ENCODE data around the gene RAB11FIP5. TPM values are rescaled to one million over a fixed set of nuclear protein-coding genes. Genes with fewer than 3 reads are reported as not detected.
A peak's percentile ranks its signal among the peaks of the same experiment; 100 is the strongest.

Gene RAB11FIP5
- total RNA-seq, 1 donor from 2014 or later = 25.4 TPM

DNA sequence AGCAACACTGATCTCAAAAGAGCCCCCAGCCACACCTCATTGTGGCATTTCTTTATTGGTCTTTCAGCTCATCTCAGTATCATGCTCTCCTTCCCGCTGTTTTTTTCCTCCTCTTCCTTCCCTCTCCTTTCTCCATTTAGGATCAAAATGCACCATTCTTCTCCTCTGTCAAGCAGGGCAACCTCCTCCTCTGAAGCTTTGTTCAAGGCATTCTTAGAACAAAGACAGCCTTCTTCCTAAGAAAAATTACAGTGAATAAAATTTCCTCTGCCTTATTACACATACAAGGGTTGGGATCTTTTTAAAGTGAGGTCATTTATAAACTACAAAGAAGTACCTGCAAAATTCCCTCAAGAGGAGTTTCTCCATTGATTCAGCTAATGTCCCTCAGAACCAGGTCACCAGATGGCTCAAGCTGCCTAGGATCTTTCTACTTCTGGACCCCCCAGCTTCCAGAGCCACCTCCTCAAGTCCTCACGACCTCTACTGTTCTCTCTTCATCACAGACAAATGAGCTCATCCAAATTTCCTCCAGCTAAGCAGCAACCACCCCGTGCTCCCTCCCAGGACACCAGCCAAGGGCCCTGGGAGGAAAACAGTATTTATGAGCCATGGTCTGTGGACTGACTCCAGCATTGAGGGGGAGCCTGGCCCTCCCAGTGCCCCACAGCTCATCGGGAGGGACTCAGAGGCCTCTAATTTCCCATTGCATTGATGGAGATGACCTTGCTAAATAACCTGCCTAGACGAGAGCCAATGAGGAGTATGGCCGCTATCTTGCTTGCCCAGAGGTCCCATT, 59.2 kb downstream of the RAB11FIP5 start:
- H3K36me3 Mint-ChIP-seq = peaks cover 22% of the 10 kb centered on the region
- H3K4me3 Mint-ChIP-seq = no peak overlapping the region
- no peak for DNase-seq (ENCODE audit: low spot score in 2 of 2, unreplicated experiment in 2 of 2)
- TF ChIP-seq, protein P1, sequence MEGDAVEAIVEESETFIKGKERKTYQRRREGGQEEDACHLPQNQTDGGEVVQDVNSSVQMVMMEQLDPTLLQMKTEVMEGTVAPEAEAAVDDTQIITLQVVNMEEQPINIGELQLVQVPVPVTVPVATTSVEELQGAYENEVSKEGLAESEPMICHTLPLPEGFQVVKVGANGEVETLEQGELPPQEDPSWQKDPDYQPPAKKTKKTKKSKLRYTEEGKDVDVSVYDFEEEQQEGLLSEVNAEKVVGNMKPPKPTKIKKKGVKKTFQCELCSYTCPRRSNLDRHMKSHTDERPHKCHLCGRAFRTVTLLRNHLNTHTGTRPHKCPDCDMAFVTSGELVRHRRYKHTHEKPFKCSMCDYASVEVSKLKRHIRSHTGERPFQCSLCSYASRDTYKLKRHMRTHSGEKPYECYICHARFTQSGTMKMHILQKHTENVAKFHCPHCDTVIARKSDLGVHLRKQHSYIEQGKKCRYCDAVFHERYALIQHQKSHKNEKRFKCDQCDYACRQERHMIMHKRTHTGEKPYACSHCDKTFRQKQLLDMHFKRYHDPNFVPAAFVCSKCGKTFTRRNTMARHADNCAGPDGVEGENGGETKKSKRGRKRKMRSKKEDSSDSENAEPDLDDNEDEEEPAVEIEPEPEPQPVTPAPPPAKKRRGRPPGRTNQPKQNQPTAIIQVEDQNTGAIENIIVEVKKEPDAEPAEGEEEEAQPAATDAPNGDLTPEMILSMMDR (IDR thresholded peaks at IDR 0.05; ENCODE audit: unreplicated experiment) = no peak
- H3K27me3 Mint-ChIP-seq (ENCODE audit: low read depth) = no peaks in the 10 kb centered on the region
- peaks cover 10% of the 10 kb centered on the region for H3K4me1 Mint-ChIP-seq
- H3K27ac Mint-ChIP-seq = no peak overlapping the region
- H3K9me3 Mint-ChIP-seq = peaks cover 9% of the 10 kb centered on the region

DNA sequence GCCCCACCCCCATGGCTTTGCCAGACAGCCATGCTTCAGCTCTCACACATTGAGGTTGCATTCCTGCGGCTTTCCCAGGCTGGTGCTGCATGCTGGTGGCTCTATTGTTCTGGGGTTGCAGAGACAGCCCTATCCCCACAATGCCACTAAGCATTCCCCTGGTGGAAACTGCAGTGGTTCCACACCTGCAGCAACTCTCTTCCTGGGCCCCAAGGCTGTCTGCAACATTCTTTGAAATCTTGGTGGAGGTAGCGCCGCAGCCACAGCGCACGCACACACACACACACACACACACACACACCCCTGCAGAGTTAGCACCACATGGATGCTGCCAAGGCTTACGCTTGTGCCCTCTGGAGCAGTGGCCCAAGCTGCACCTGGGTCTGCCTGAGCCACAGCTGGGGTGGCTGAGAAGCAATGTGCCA, 62.6 kb downstream of the RAB11FIP5 start:
- Mint-ChIP-seq H3K27ac (no peak overlapping the region), H3K4me1 (peaks cover 10% of the 10 kb centered on the region), H3K27me3 (ENCODE audit: low read depth) (no peaks in the 10 kb centered on the region), H3K9me3 (peaks cover 4% of the 10 kb centered on the region), H3K36me3 (peaks cover 4% of the 10 kb centered on the region), H3K4me3 (no peak overlapping the region)
- TF ChIP-seq, protein P1 (IDR thresholded peaks at IDR 0.05; ENCODE audit: unreplicated experiment) = no peak
- no peak for DNase-seq (ENCODE audit: low spot score in 2 of 2, unreplicated experiment in 2 of 2)

DNA sequence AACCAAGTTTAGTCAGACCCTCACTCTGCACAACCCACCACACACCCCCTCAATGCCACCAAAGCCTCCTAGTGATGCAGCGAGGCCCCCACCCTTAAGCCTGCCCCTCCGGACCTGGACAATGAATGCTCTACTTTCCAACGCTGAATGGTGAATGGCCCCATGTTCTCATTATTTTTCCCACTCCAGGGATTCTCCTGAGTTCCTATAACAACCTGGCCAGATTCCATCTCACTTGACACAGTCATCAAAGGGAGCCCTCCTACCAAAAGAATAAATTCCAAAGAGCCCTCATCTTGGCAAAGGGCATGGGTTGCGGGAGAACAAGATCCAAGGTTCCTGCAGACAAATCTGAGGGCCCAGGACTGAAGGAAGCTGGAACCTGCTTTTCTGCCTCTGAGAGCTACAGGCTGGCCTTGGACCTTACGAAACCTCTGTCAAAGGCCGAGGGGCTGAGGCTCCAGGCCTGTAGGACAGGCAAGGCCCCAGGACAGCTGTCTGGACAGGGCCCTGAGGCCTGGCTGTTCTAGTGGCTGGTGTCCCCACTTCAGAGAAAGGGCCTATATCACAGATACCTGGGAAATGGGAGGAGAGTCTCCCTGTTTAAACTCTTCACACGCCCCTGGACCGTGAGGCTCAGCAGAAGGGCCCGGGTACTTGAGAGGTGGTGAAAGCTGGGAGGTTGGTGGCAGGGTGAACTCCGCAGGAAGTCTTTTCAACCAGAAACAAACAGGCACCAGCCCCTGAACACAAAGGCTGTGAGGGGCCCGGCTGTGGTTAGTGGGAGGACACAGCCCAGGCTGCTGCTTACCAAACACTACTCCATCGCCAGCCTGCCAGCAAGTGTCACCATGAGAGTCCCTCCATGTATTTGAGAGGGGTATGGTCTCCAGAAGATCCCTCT, 68.6 kb downstream of the RAB11FIP5 start:
- TF ChIP-seq, protein P1 (IDR thresholded peaks at IDR 0.05; ENCODE audit: unreplicated experiment) = no peak
- Mint-ChIP-seq H3K27ac (peak overlapping the region; percentile 15), H3K9me3 (peaks cover 4% of the 10 kb centered on the region), H3K4me1 (peaks cover 6% of the 10 kb centered on the region), H3K27me3 (ENCODE audit: low read depth) (no peaks in the 10 kb centered on the region), H3K36me3 (no peaks in the 10 kb centered on the region), H3K4me3 (no peak overlapping the region)
- no peak for DNase-seq (ENCODE audit: low spot score in 2 of 2, unreplicated experiment in 2 of 2)

DNA sequence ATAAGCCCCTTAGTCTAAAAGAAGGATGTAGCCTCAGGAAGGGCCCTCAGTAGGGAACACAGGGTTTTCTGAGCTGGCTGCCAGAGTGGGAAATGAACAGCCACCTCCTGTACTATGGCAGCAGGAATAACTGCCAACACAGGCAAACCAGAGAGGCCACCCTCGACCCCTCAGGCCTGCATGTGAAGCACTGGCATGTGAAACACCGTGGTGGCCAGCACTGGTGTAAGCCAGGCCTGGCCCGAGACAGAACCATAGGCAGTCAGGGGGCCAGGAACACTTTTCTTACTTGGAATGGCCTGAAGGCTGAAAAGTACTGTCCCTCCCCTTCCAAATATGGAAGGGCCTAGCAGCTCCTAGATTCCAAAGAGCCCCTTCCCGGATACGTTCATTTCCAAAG, 69.5 kb downstream of the RAB11FIP5 start:
- no peak for DNase-seq (ENCODE audit: low spot score in 2 of 2, unreplicated experiment in 2 of 2)
- H3K36me3 Mint-ChIP-seq = no peaks in the 10 kb centered on the region
- H3K27ac Mint-ChIP-seq = no peak overlapping the region
- TF ChIP-seq, protein P1 (IDR thresholded peaks at IDR 0.05; ENCODE audit: unreplicated experiment) = no peak
- peaks cover 4% of the 10 kb centered on the region for H3K9me3 Mint-ChIP-seq
- no peaks in the 10 kb centered on the region for H3K27me3 Mint-ChIP-seq (ENCODE audit: low read depth)
- H3K4me1 Mint-ChIP-seq = peaks cover 6% of the 10 kb centered on the region
- no peak overlapping the region for H3K4me3 Mint-ChIP-seq

DNA sequence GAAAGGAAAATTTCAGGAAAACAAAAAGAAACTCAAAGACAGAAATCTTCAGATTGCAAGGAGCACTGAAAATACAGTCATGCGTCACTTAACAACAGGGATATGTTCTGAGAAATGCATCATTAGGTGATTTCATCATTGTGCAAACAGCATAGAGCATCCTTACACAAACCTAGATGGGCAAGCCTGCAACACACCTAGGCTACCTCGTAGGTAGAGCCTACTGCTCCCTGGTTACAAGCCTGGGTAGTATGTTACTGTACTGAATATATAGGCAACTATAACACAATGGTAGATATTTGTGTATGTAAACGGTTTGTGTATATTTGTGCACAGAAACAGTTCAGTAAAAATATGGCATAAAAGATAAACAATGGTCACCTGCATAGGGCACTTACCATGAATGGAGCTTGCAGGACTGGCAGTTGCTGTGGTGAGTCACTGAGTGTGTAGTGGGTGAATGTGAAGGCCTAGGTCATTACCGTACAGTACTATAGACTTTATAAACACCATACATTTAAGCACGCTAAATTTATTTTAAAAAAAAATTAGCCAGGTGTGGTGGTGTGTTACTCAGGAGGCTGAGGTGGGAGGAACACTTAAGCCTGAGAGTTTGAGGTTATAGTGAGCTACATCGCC, 74.7 kb downstream of the RAB11FIP5 start:
- no peak for DNase-seq (ENCODE audit: low spot score in 2 of 2, unreplicated experiment in 2 of 2)
- no peak overlapping the region for H3K4me3 Mint-ChIP-seq
- no peaks in the 10 kb centered on the region for H3K36me3 Mint-ChIP-seq
- TF ChIP-seq, protein P1 (IDR thresholded peaks at IDR 0.05; ENCODE audit: unreplicated experiment) = no peak
- no peaks in the 10 kb centered on the region for H3K27me3 Mint-ChIP-seq (ENCODE audit: low read depth)
- H3K4me1 Mint-ChIP-seq = no peaks in the 10 kb centered on the region
- no peaks in the 10 kb centered on the region for H3K9me3 Mint-ChIP-seq
- H3K27ac Mint-ChIP-seq = no peak overlapping the region

Data from mesothelial cell of epicardium (in vitro differentiated cells).